ENCODE results near the gene C6orf163. TPM values are rescaled to one million over a fixed set of nuclear protein-coding genes. Genes with fewer than 3 reads are reported as not detected.
A peak's percentile ranks its signal among the peaks of the same experiment; 100 is the strongest.
"Not testable (repeated sequence)": the region's sequence is repeated elsewhere in the genome, so short reads cannot be mapped to it uniquely, and the experiment has no call there.

C6orf163 gene
- total RNA-seq, 4 donors from 2014 or later, result 0.81 to 5.0 (median 1.6) TPM; not detected in 1

DNA sequence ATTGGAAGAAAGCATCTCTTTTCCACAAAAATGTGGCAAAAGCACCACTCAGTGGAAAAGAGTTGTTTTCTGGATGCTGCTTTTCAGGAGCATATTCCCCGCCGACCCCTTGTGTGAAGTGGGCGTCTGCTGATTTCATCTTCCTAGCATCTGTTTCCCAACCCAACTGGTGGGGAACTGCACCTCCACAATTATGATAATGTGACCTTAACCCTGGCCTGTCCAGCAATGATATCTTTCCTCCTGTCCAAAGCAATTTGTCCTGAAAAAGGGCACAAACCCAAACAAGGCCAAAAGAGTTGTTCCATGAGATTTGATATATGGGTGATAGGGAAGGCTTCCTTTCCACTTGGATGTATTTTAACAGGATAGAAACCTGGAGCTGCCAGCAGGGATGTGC lies 29.5 kb upstream of the C6orf163 start:
- H3K36me3 ChIP-seq, result no peaks in the 10 kb centered on the region
- no peak for ATAC-seq
- no peaks in the 10 kb centered on the region for H3K9me3 ChIP-seq
- peaks cover 31% of the 10 kb centered on the region for H3K27me3 ChIP-seq
- H3K27ac ChIP-seq, result no peak overlapping the region
- TF ChIP-seq POLR2A (IDR thresholded peaks at IDR 0.05) (no peak), POLR2AphosphoS5 (IDR thresholded peaks at IDR 0.05) (no peak)
- TF ChIP-seq, protein P1, sequence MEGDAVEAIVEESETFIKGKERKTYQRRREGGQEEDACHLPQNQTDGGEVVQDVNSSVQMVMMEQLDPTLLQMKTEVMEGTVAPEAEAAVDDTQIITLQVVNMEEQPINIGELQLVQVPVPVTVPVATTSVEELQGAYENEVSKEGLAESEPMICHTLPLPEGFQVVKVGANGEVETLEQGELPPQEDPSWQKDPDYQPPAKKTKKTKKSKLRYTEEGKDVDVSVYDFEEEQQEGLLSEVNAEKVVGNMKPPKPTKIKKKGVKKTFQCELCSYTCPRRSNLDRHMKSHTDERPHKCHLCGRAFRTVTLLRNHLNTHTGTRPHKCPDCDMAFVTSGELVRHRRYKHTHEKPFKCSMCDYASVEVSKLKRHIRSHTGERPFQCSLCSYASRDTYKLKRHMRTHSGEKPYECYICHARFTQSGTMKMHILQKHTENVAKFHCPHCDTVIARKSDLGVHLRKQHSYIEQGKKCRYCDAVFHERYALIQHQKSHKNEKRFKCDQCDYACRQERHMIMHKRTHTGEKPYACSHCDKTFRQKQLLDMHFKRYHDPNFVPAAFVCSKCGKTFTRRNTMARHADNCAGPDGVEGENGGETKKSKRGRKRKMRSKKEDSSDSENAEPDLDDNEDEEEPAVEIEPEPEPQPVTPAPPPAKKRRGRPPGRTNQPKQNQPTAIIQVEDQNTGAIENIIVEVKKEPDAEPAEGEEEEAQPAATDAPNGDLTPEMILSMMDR (IDR thresholded peaks at IDR 0.05), result no peak
- no peak overlapping the region for H3K4me3 ChIP-seq
- H3K4me1 ChIP-seq, result no peaks in the 10 kb centered on the region
- 91% methylated on average over 3 of the region's 3 CpGs; no CpG with 5 or more reads in 1 of the 2 donors for WGBS, 2 donors (ENCODE audit: low coverage in 1 of 2)

DNA sequence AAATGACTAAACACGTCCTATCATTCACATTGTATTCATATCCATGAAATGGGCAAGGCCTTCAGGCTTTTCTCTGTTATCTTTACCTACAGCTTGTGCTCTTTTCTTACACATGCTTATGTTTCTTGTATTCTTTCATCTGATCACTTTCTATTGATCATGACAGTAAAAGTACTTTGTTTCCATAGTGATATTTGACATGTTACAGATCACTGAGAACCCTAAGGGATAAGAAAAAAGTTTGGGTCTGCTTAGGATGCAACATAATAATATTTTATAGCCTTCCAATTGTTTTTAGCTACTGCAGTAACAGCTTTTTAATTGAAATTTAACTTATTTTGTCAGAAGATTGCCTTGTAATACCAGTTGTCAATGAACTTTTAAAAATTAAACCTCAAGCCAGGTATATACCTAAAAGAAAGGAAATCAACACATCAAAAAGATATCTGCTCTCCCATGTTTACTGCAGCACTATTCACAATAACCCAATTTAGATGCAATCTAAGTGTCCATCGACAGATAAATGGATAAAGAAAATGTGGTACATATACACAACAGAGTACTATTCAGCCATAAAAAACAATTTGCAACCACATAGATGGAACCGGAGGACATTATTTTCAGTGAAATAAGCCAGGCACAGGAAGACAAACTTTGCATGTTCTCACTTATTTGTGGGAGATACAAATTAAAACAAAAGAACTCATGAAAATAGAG lies 25.2 kb upstream of the C6orf163 start:
- WGBS, 2 donors (ENCODE audit: low coverage in 1 of 2), result 74 to 76% methylated on average over 3 of the region's 3 CpGs
- H3K4me1 ChIP-seq, result peaks cover 0 to 11% (median 0%) of the 10 kb centered on the region in 3 donors
- H3K36me3 ChIP-seq, result no peaks in the 10 kb centered on the region
- TF ChIP-seq POLR2A (IDR thresholded peaks at IDR 0.05) (no peak), POLR2AphosphoS5 (IDR thresholded peaks at IDR 0.05) (no peak), EP300 (IDR thresholded peaks at IDR 0.05) (no peak)
- TF ChIP-seq, protein P1 (IDR thresholded peaks at IDR 0.05), result no peak
- no peak for ATAC-seq
- H3K4me3 ChIP-seq, result no peak overlapping the region
- no peak overlapping the region for H3K27ac ChIP-seq
- H3K27me3 ChIP-seq, result peaks cover 27% of the 10 kb centered on the region
- no peaks in the 10 kb centered on the region for H3K9me3 ChIP-seq

DNA sequence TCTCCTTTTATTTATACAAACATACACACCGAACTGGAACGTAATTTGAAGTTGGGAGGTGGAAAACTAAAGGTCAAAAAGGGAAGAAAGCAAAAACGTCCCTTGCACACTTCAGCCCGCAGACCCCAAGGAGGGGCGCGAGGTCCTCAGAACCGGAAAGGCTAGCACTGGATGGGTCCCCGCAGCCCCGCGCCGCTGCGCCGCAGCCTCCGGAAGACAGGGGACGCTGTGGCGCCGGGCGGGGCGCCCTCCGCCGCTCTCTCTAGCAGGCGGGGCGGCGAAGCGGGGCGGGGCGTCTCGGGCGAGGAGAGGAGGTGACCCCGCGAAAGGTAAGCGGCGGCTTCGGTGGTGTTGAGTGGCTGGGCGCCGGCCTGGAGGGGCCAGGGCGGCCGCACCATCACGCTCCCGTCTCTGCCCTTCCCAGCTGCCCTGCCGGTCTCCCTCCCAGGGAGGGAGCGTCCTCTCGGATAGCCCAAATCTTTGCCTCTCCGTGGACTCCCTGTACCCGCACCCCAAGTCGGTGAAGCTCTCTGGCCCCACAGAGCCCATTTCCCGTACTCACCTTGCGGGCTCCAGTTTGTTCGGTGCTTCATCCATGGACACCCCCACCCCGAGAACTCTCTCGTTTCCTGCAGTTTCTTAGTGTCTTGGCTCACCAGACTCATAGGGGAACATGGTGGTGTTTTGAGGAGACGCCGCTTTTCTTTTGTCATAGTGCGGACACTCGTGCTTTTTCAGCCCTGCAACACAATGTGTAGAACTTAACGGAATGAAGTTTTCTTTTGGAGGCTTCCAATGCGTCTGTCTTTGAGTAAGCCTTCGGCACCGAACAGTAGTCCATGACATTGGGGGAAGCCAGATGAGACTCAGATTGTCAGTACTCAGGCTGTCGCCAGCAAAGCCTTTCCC lies 22.1 kb upstream of the C6orf163 start, which contains the start of gene SMIM8:
Gene SMIM8, plus strand, starts transcription at position 285 of the 909 bp plus-strand sequence. CDS start 14,444 bp downstream, outside the sequence.
- peak within 1 kb of the TSS; percentile 25 to 83 (median 75) for H3K27ac ChIP-seq
- H3K36me3 ChIP-seq, result no peaks in the 10 kb centered on the region
- H3K9me3 ChIP-seq, result peaks cover 0 to 5% (median 0%) of the 10 kb centered on the region in 3 donors
- peaks cover 0 to 11% (median 0%) of the 10 kb centered on the region in 3 donors for H3K4me1 ChIP-seq
- 1% methylated on average over 16 to 23 of the region's 60 CpGs for WGBS, 2 donors (ENCODE audit: low coverage in 1 of 2)
- peak; percentile 98 for ATAC-seq
- no peaks in the 10 kb centered on the region for H3K27me3 ChIP-seq
- TF ChIP-seq POLR2A (IDR thresholded peaks at IDR 0.05), result no peak
- TF ChIP-seq EP300 (IDR thresholded peaks at IDR 0.05), result no peak
- TF ChIP-seq, protein P1 (IDR thresholded peaks at IDR 0.05), result peak; percentile 88 to 100 (median 96)
- peak; percentile 42 for TF ChIP-seq POLR2AphosphoS5 (IDR thresholded peaks at IDR 0.05)
- H3K4me3 ChIP-seq, result peak within 1 kb of the TSS; percentile 88 to 93

DNA sequence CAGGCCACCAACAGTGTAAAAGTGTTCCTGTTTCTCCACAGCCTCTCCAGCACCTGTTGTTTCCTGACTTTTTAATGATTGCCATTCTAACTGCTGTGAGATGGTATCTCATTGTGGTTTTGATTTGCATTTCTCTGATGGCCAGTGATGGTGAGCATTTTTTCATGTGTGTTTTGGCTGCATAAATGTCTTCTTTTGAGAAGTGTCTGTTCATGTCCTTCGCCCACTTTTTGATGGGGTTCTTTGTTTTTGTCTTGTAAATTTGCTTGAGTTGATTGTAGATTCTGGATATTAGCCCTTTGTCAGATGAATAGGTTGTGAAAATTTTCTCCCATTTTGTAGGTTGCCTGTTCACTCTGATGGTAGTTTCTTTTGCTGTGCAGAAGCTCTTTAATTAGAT lies 20.7 kb upstream of the C6orf163 start:
- not testable (repeated sequence) for H3K4me3 ChIP-seq, ATAC-seq, H3K9me3 ChIP-seq, H3K27me3 ChIP-seq, H3K36me3 ChIP-seq, H3K27ac ChIP-seq
- 100% methylated on average over 1 of the region's 1 CpG; no CpG with 5 or more reads in 1 of the 2 donors for WGBS, 2 donors (ENCODE audit: low coverage in 1 of 2)
- peaks cover 0 to 11% (median 0%) of the 10 kb centered on the region in 3 donors for H3K4me1 ChIP-seq

DNA sequence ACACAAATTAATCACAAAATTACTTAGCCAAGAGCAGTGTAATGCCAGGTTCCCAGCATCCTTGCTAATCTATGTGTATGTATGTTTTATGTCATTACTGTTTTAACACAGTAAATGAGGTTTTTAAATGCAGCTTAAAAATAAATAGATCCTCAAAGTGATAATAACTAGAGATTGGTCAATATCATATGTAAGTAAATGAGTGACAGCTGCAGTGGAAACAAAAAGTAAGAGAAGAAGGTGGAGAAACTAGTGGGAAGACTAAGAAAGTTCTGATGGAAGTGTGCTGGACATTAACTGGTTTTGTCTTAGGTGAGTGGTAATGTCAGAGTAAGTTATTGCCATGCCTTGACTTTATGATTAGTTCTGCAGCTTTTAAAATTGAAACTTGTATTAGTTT lies 13.7 kb upstream of the C6orf163 start:
- Histone ChIP-seq H3K27me3 (no peaks in the 10 kb centered on the region), H3K36me3 (no peaks in the 10 kb centered on the region), H3K4me3 (no peak overlapping the region), H3K9me3 (peaks cover 0 to 4% (median 0%) of the 10 kb centered on the region in 3 donors), H3K4me1 (peaks cover 0 to 23% (median 0%) of the 10 kb centered on the region in 3 donors), H3K27ac (no peak overlapping the region)
- ATAC-seq, result no peak
- TF ChIP-seq EP300 (IDR thresholded peaks at IDR 0.05), result no peak
- TF ChIP-seq, protein P1 (IDR thresholded peaks at IDR 0.05), result no peak
- no peak for TF ChIP-seq POLR2A (IDR thresholded peaks at IDR 0.05)
- no peak for TF ChIP-seq POLR2AphosphoS5 (IDR thresholded peaks at IDR 0.05)

Data from gastroesophageal sphincter (tissue), 4 donors.